Spleen (tissue), 11 donors: ENCODE measurements around the gene PPP2R5E. TPM values are rescaled to one million over a fixed set of nuclear protein-coding genes. Genes with fewer than 3 reads are reported as not detected.

Source experiments
- DNase-seq: peaks from one replicate; pipeline ENCODE4 v3.0.0-alpha.2; 2020
- H3K27ac ChIP-seq, 8 donors: fragments of 200-600 bp; sonication (generic) in 7 of 8; 1 replicate in 4 of 8; 2 replicates in 4 of 8; pipeline versions ENCODE4 v1.5.0 to v1.8.0; 2016 to 2021; ENCODE audit warnings: inconsistent platforms in 4 of 8, mild to moderate bottlenecking in 4 of 8, moderate library complexity in 1 of 8
- H3K27me3 ChIP-seq, 7 donors: fragments of 200-600 bp; sonication (generic) in 6 of 7; replicated peaks in 1 of 7; 1 replicate in 4 of 7; 2 replicates in 3 of 7; pipeline versions ENCODE4 v1.5.0 to v1.8.0; 2016 to 2021; ENCODE audit warnings: inconsistent platforms in 3 of 7, mild to moderate bottlenecking in 1 of 7
- H3K36me3 ChIP-seq, 6 donors: fragments of 200-600 bp; sonication (generic) in 5 of 6; 1 replicate in 4 of 6; 2 replicates in 2 of 6; pipeline versions ENCODE4 v1.5.0 to v1.8.0; 2016 to 2021; ENCODE audit warnings: inconsistent platforms in 2 of 6
- H3K4me1 ChIP-seq, 6 donors: fragments of 200-600 bp; sonication (generic) in 5 of 6; 1 replicate in 3 of 6; 2 replicates in 3 of 6; pipeline versions ENCODE4 v1.5.0 to v1.8.0; 2016 to 2021; ENCODE audit warnings: inconsistent platforms in 3 of 6
- H3K4me3 ChIP-seq, 8 donors: fragments of 200-600 bp; sonication (generic) in 7 of 8; 1 replicate in 4 of 8; 2 replicates in 4 of 8; pipeline versions ENCODE4 v1.5.0 to v1.8.0; 2016 to 2021; ENCODE audit warnings: inconsistent platforms in 4 of 8, mild to moderate bottlenecking in 4 of 8, moderate library complexity in 2 of 8
- H3K9me3 ChIP-seq, 8 donors: fragments of 200-600 bp; sonication (generic) in 7 of 8; 1 replicate in 4 of 8; 2 replicates in 4 of 8; pipeline versions ENCODE4 v1.5.0 to v1.8.0; 2016 to 2021; ENCODE audit warnings: inconsistent platforms in 4 of 8
- CTCF ChIP-seq, 11 experiments: fragments of 200-600 bp in 7 of 11; fragments of 450-650 bp in 4 of 11; sonication (generic) in 4 of 11; IDR thresholded peaks in 8 of 11; conservative IDR thresholded peaks in 3 of 11; 1 replicate in 7 of 11; 2 replicates in 4 of 11; pipeline versions ENCODE4 v1.4.0 to v1.8.0; 2016 to 2021; ENCODE audit warnings: antibody characterized with exemption in 11 of 11, inconsistent platforms in 4 of 11, mild to moderate bottlenecking in 1 of 11
- POLR2A ChIP-seq, 3 donors: fragments of 450-650 bp; IDR thresholded peaks; one replicate each; pipeline ENCODE4 v1.5.1; 2017; ENCODE audit warnings: antibody characterized with exemption in 3 of 3, mild to moderate bottlenecking in 1 of 3
- POLR2AphosphoS5 ChIP-seq, 3 donors: sonication (generic); formaldehyde crosslinking; IDR thresholded peaks; one replicate each; pipeline ENCODE4 v1.5.1; 2017; ENCODE audit warnings: antibody characterized with exemption in 3 of 3
- WGBS, 5 donors: extraction: QIAGEN DNeasy Blood & Tissue Kit in 3 of 5; methylation state at CpG; one replicate each; pipeline versions ENCODE4 v1.1.5 to v1.1.7; 2013 to 2018; 5-methylcytosine and 5-hydroxymethylcytosine counted together
- intact Hi-C: fragments of 100-400 bp; cut with DNase I; formaldehyde crosslinking; loops from one replicate; pipeline ENCODE4 v1.15.0; 2023; ENCODE audit warnings: low total_unique reads
- polyA plus RNA-seq, 3 donors: library from polyadenylated mRNA; stranded (reverse); fragments of 200-250 nt; gene quantifications; one replicate each; pipeline ENCODE4 v1.2.1, GENCODE V29; 2013
- total RNA-seq, 7 donors: library from RNA; depleted of rRNA in 3 of 7; stranded (reverse); fragments of >200 nt in 3 of 7; fragmentation: NEBNext Ultra II Directional in 4 of 7; extraction: Animal tissue kit (Norgen Biotek cat#: 25700) in 4 of 7; gene quantifications; one replicate each; pipeline versions ENCODE4 v1.1.0 to v1.2.1, GENCODE V29; 2016 to 2021
- donor health status: healthy with polysubstance abuse.
- donor health status: DM: no; HTN: no; CAD: no; lungs with moderate emphysema.
- donor health status: DM: no; HTN: no; CAD: no.
- donor health status: Bipolar disorder and iron deficiency.
- donor health status: healthy.
- donor health status: DM: no; HTN: no; CAD: no.
- donor health status: DM: yes; HTN: yes; CAD: no.

The PPP2R5E gene
- total and polyA plus RNA-seq, 10 donors = 6.1 to 42.3 (median 29.1) TPM

GRCh38 chr14:63343878-63344277 lies 199.3 kb downstream of the PPP2R5E start:
- Histone ChIP-seq H3K4me1 (no peaks in the 10 kb centered on the region), H3K4me3 (no peak overlapping the region), H3K36me3 (no peaks in the 10 kb centered on the region), H3K27me3 (peaks cover 0 to 6% (median 0%) of the 10 kb centered on the region in 7 donors), H3K9me3 (peaks cover 0 to 5% (median 0%) of the 10 kb centered on the region in 8 donors), H3K27ac (no peak overlapping the region)
- no peak for DNase-seq
- intact Hi-C loops = no loop called here
- 83 to 93% (median 89%) methylated on average over 1 of the region's 1 CpG for WGBS, 5 donors
- TF ChIP-seq POLR2A (IDR thresholded peaks at IDR 0.05) (no peak), CTCF (IDR thresholded peaks at IDR 0.05 in 8 of 11, conservative IDR thresholded peaks at IDR 0.05 in 3 of 11) (no peak), POLR2AphosphoS5 (IDR thresholded peaks at IDR 0.05) (no peak)

- peaks cover 0 to 6% (median 0%) of the 10 kb centered on the region in 7 donors for H3K27me3 ChIP-seq
- TF ChIP-seq POLR2AphosphoS5 (IDR thresholded peaks at IDR 0.05) (no peak), POLR2A (IDR thresholded peaks at IDR 0.05) (no peak), CTCF (IDR thresholded peaks at IDR 0.05 in 8 of 11, conservative IDR thresholded peaks at IDR 0.05 in 3 of 11) (no peak)
- H3K27ac ChIP-seq = no peak overlapping the region
- peaks cover 0 to 5% (median 0%) of the 10 kb centered on the region in 8 donors for H3K9me3 ChIP-seq
- DNase-seq = no peak
- no peak overlapping the region for H3K4me3 ChIP-seq
- H3K36me3 ChIP-seq = no peaks in the 10 kb centered on the region
- 76 to 85% (median 82%) methylated on average over 7 of the region's 7 CpGs for whole genome bisulfite sequencing, 5 donors
- intact Hi-C loops = no loop called here
- H3K4me1 ChIP-seq = no peaks in the 10 kb centered on the region
Observed at GRCh38 chr14:63342371-63342770, 200.8 kb downstream of the PPP2R5E start.

GRCh38 chr14:63328787-63329737 lies 214.1 kb downstream of the PPP2R5E start:
- intact Hi-C loops = no loop called here
- peaks cover 0 to 5% (median 0%) of the 10 kb centered on the region in 8 donors for H3K9me3 ChIP-seq
- H3K27ac ChIP-seq = no peak overlapping the region
- no peak for DNase-seq
- no peaks in the 10 kb centered on the region for H3K36me3 ChIP-seq
- no peaks in the 10 kb centered on the region for H3K27me3 ChIP-seq
- no peak overlapping the region for H3K4me3 ChIP-seq
- H3K4me1 ChIP-seq = no peaks in the 10 kb centered on the region
- WGBS, 5 donors = 73 to 81% (median 77%) methylated on average over 6 of the region's 6 CpGs
- TF ChIP-seq CTCF (IDR thresholded peaks at IDR 0.05 in 8 of 11, conservative IDR thresholded peaks at IDR 0.05 in 3 of 11) = no peak
- TF ChIP-seq POLR2AphosphoS5 (IDR thresholded peaks at IDR 0.05) = no peak
- no peak for TF ChIP-seq POLR2A (IDR thresholded peaks at IDR 0.05)

GRCh38 chr14:63326840-63327239 lies 216.3 kb downstream of the PPP2R5E start:
- Histone ChIP-seq H3K27ac (no peak overlapping the region), H3K4me3 (no peak overlapping the region), H3K9me3 (peaks cover 0 to under 1% (median 0%) of the 10 kb centered on the region in 8 donors), H3K4me1 (no peaks in the 10 kb centered on the region), H3K27me3 (no peaks in the 10 kb centered on the region), H3K36me3 (no peaks in the 10 kb centered on the region)
- no peak for DNase-seq
- 89 to 94% (median 93%) methylated on average over 5 of the region's 5 CpGs for WGBS, 5 donors
- intact Hi-C loops = no loop called here
- no peak for TF ChIP-seq POLR2AphosphoS5 (IDR thresholded peaks at IDR 0.05)
- no peak for TF ChIP-seq POLR2A (IDR thresholded peaks at IDR 0.05)
- no peak for TF ChIP-seq CTCF (IDR thresholded peaks at IDR 0.05 in 8 of 11, conservative IDR thresholded peaks at IDR 0.05 in 3 of 11)
